ENCODE data around the gene CIAO3. TPM values are rescaled to one million over a fixed set of nuclear protein-coding genes. Genes with fewer than 3 reads are reported as not detected.

The CIAO3 gene
- polyA plus RNA-seq, 3 donors = 8.6 to 41.1 (median 11.8) TPM

DNA sequence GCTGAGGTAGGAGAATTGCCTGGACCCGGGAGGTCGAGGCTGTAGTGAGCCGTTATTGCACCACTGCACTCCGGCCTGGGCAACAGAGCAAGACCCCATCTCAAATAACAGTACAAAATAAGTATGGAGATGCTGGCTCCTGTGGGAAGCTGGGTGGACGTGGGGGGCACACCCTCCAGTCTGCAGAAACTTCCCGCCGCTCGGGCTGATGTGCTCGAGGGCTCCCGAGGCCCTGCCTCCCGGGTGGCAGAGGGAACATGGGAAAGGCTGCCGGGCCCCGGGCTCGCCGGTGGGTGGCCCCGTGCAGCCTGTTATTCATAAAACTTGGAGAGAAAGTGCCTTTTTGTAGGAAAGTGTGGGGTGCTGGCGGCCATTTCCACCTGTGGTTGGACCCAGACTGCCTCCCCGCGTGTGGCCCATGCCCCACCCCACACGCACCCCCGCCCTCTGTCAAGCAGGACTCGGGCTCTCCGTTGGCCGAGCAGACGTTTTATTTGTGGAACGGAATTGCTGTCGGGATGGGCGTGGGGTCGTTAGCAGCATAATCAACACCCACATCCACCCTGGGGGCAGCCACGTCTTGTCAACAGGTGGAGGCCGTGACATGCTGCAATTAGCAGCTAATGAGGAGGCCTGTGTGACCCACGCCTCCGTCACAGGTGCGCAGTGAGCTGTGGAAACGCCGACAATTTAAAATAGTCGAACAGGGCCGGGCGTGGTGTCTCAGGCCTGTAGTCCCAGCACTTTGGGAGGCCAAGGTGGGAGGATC is 7.4 kb upstream of the CIAO3 start:
- Histone ChIP-seq H3K9me3 (replicated peaks in 1 of 2; ENCODE audit: control insufficient read depth in 1 of 2, insufficient read depth in 1 of 2, low read length in 2 of 2) (no peaks in the 10 kb centered on the region), H2AFZ (ENCODE audit: insufficient read depth, low read depth, low read length, poor library complexity, severe bottlenecking) (no peak overlapping the region), H4K20me1 (ENCODE audit: insufficient read depth, low read length) (no peaks in the 10 kb centered on the region), H3K27me3 (ENCODE audit: control insufficient read depth in 2 of 2, insufficient read depth in 2 of 2, low read length in 2 of 2) (no peaks in the 10 kb centered on the region), H3K4me2 (replicated peaks; ENCODE audit: extremely low read depth, low read length, poor library complexity, severe bottlenecking) (no peak overlapping the region), H3K79me2 (ENCODE audit: insufficient read depth, low read length) (no peaks in the 10 kb centered on the region), H3K4me3 (replicated peaks in 1 of 3; ENCODE audit: low read depth in 2 of 3, low read length in 3 of 3) (no peak overlapping the region), H3K4me1 (ENCODE audit: control insufficient read depth in 1 of 2, insufficient read depth in 2 of 2, low read length in 2 of 2) (no peaks in the 10 kb centered on the region), H3K9ac (ENCODE audit: insufficient read depth, low read length, poor library complexity, severe bottlenecking) (no peak overlapping the region), H3K27ac (ENCODE audit: low read depth in 1 of 2, low read length in 2 of 2) (no peak overlapping the region), H3K36me3 (replicated peaks in 1 of 2; ENCODE audit: control insufficient read depth in 1 of 2, insufficient read depth in 2 of 2, low read length in 2 of 2) (no peaks in the 10 kb centered on the region)
- 91% methylated on average over 19 of the region's 39 CpGs for WGBS (ENCODE audit: insufficient coverage)
- no peak for DNase-seq
- TF ChIP-seq CTCF (IDR thresholded peaks at IDR 0.05) = no peak
- Mint-ChIP-seq H3K27ac (no peak overlapping the region), H3K4me1 (peaks cover 5% of the 10 kb centered on the region), H3K4me3 (no peak overlapping the region), H3K36me3 (no peaks in the 10 kb centered on the region), H3K9me3 (no peaks in the 10 kb centered on the region), H3K27me3 (ENCODE audit: low read depth in 3 of 3) (peaks cover 0 to 4% (median 0%) of the 10 kb centered on the region in 3 donors)
- intact Hi-C loops (cut with micrococcal nuclease) = no loop called here

DNA sequence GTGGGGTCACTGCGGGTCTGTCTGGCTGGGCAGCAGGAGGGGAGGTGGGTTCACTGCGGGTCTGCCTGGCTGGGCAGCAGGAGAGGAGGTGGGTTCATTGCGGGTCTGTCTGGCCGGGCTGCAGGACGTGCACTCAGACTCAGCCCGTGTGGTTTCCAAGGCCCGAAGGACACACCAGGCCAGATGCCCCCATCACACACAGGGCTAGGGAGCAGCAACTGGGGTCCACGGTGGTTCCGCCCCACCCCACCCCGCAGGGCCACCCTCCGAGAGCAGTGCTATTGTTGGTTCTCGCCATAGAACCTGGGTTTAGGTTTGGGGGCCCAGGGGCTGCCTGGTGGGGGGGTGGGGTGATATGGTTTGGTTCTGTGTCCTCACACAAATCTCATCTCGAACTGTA is 5.8 kb upstream of the CIAO3 start:
- Histone ChIP-seq H3K4me2 (replicated peaks; ENCODE audit: extremely low read depth, low read length, poor library complexity, severe bottlenecking) (no peak overlapping the region), H3K27me3 (ENCODE audit: control insufficient read depth in 2 of 2, insufficient read depth in 2 of 2, low read length in 2 of 2) (no peaks in the 10 kb centered on the region), H3K9me3 (replicated peaks in 1 of 2; ENCODE audit: control insufficient read depth in 1 of 2, insufficient read depth in 1 of 2, low read length in 2 of 2) (no peaks in the 10 kb centered on the region), H4K20me1 (ENCODE audit: insufficient read depth, low read length) (no peaks in the 10 kb centered on the region), H3K4me3 (replicated peaks in 1 of 3; ENCODE audit: low read depth in 2 of 3, low read length in 3 of 3) (no peak overlapping the region), H3K27ac (ENCODE audit: low read depth in 1 of 2, low read length in 2 of 2) (no peak overlapping the region), H3K36me3 (replicated peaks in 1 of 2; ENCODE audit: control insufficient read depth in 1 of 2, insufficient read depth in 2 of 2, low read length in 2 of 2) (no peaks in the 10 kb centered on the region), H2AFZ (ENCODE audit: insufficient read depth, low read depth, low read length, poor library complexity, severe bottlenecking) (no peak overlapping the region), H3K9ac (ENCODE audit: insufficient read depth, low read length, poor library complexity, severe bottlenecking) (no peak overlapping the region), H3K79me2 (ENCODE audit: insufficient read depth, low read length) (no peaks in the 10 kb centered on the region), H3K4me1 (ENCODE audit: control insufficient read depth in 1 of 2, insufficient read depth in 2 of 2, low read length in 2 of 2) (no peaks in the 10 kb centered on the region)
- Mint-ChIP-seq H3K36me3 (no peaks in the 10 kb centered on the region), H3K4me3 (no peak overlapping the region), H3K27ac (no peak overlapping the region), H3K9me3 (no peaks in the 10 kb centered on the region), H3K27me3 (ENCODE audit: low read depth in 3 of 3) (peaks cover 0 to 1% (median 0%) of the 10 kb centered on the region in 3 donors), H3K4me1 (no peaks in the 10 kb centered on the region)
- DNase-seq = no peak
- no peak for TF ChIP-seq CTCF (IDR thresholded peaks at IDR 0.05)
- no CpG with 5 or more reads among the region's 13 CpGs for WGBS (ENCODE audit: insufficient coverage)
- intact Hi-C loops (cut with micrococcal nuclease) = no loop called here

Data from CD14-positive monocyte (primary cell).